WI38 (cell line): ENCODE measurements around the gene TBC1D2.
"Not testable (repeated sequence)": the region's sequence is repeated elsewhere in the genome, so short reads cannot be mapped to it uniquely, and the experiment has no call there.

Experiments
- H3K4me3 ChIP-seq: 2 replicates; pipeline ENCODE4 v1.5.1; 2011; ENCODE audit warnings: low read depth, mild to moderate bottlenecking, control low read depth, low read length
- CTCF ChIP-seq: IDR thresholded peaks from 2 replicates; pipeline ENCODE4 v1.5.1; 2012; ENCODE audit warnings: low read depth, mild to moderate bottlenecking, control low read depth, low read length

TBC1D2 gene

DNA sequence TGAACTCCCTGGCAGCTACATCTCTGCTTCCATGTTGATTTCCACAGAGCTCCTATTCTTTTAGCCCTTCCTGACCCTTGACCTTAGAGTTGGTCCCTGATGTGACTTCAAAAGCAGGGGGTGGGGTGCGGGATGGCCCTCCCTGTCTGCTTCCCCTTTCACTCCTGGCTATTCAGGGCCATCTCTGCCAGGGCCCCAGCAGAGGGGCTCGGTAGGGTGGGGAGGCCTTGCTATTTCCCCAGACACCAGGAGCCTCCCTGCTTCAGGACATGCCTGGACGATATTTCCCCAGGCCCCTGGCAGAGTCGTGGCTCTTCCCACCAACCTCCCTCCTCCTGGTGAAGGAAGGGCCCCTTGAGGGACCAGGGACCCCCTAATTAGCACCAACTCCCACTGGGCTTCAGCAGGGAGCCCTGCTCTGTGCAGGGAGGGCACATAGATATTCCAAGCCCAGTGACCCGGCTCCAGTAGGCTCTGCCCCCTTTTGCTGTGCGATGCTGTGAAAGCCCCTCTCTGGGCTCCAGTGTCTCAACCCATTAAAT is 80.3 kb downstream of the TBC1D2 start:
- TF ChIP-seq CTCF, result no peak
- H3K4me3 ChIP-seq, result no peak overlapping the region

DNA sequence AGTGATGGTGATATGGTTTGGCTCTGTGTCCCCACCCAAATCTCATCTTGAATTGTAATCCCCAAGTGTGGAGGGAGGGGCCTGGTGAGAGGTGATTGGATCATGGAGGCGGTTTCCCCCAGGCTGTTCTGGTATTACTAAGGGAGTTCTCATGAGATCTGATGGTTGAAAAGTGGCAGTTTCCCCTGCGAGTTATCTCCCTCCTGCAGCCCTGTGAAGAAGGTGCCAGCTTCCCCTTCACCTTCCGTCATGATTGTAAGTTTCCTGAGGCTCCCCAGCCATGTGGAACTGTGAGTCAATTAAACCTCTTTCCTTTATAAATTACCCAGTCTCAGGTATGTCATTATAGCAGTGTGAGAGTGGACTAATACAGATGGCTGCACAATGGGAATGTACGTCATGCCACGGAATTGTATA is 80.9 kb downstream of the TBC1D2 start:
- H3K4me3 ChIP-seq, result not testable (repeated sequence)

- no peak for TF ChIP-seq CTCF
- no peak overlapping the region for H3K4me3 ChIP-seq
These were observed 82.3 kb downstream of the TBC1D2 start for GRCh38 chr9:98173181-98173580.

GRCh38 chr9:98172604-98173003 is 82.8 kb downstream of the TBC1D2 start:
- H3K4me3 ChIP-seq, result no peak overlapping the region
- TF ChIP-seq CTCF, result no peak

- TF ChIP-seq CTCF, result no peak
- H3K4me3 ChIP-seq, result no peak overlapping the region
These were observed 84.1 kb downstream of the TBC1D2 start for GRCh38 chr9:98171176-98171925.

DNA sequence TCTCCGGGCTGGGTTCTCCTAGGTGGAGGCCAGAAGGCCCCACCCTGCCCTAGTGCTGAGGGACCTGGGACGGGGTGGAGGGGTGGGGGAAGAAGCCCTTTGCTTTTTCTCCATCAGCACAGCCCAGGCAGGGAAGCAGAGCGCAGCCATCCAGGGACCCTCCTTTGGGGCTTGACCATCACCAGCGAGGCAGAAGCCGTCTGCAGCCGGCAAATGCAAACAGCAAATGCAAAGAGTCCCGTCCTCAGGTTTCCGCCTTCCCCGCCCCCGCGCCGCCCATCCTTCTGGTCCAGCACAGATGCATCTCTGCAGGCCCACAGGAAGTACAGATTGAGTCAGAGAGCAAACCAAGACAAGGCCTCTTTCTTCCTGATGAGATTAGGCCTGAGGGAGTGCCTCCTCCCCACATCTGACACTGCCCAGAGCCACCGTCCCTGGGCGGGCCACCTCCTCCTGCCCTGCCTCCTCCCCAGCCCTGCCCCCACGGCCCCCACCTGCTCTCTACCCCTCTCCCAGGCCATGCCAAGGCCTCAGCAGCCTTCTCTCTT is 86.4 kb downstream of the TBC1D2 start:
- TF ChIP-seq CTCF, result no peak
- H3K4me3 ChIP-seq, result no peak overlapping the region

GRCh38 chr9:98168153-98168780 is 87.2 kb downstream of the TBC1D2 start:
- TF ChIP-seq CTCF, result no peak
- H3K4me3 ChIP-seq, result no peak overlapping the region
